SK-N-SH (cell line): ENCODE measurements around the gene TCF12. TPM values are rescaled to one million over a fixed set of nuclear protein-coding genes. Genes with fewer than 3 reads are reported as not detected.

Source experiments
- CTCF ChIA-PET: fragments of 300-600, 350-600 bp; formaldehyde crosslinking; extraction: SDS; loops from one replicate; lab custom pipeline; 2021; lab: Yijun Ruan, JAX
- POLR2A ChIA-PET: fragments of 350-600 bp; sonication (Branson Sonifier 250); formaldehyde crosslinking; extraction: SDS; loops from one replicate; lab custom pipeline; 2020; ENCODE audit warnings: antibody characterized with exemption, inconsistent platforms; lab: Yijun Ruan, JAX
- DNase-seq: peaks from one replicate; pipeline ENCODE4 v3.0.0; 2012
- H2AFZ ChIP-seq: fragments of 200-600 bp; sonication (generic); 2 replicates; pipeline ENCODE4 v1.8.1; 2016; ENCODE audit warnings: antibody characterized with exemption, mild to moderate bottlenecking, low read depth
- H3F3A ChIP-seq: fragments of 200-600 bp; sonication (generic); replicated peaks from 2 replicates; pipeline ENCODE3; 2016; ENCODE audit warnings: antibody characterized with exemption, mild to moderate bottlenecking; ENCODE audit not compliant: insufficient read depth
- H3K27ac ChIP-seq, 2 experiments: fragments of 200-500 bp in 1 of 2; fragments of 200-600 bp in 1 of 2; sonication (Bioruptor generic) in 1 of 2; sonication (generic), shearing (Covaris generic) in 1 of 2; 2 replicates each; pipeline versions ENCODE4 v1.5.1 to v1.6.1; 2014 to 2016; ENCODE audit warnings: low read depth in 2 of 2, inconsistent platforms in 1 of 2, low read length in 1 of 2, mild to moderate bottlenecking in 1 of 2, mixed read lengths in 1 of 2
- H3K27me3 ChIP-seq: fragments of 200-600 bp; sonication (generic), shearing (Covaris generic); 2 replicates; pipeline ENCODE4 v1.6.1; 2016; ENCODE audit warnings: mixed run types; ENCODE audit not compliant: insufficient read depth
- H3K36me3 ChIP-seq, 2 experiments: fragments of 200-500 bp in 1 of 2; fragments of 200-600 bp in 1 of 2; sonication (Bioruptor generic) in 1 of 2; sonication (generic) in 1 of 2; replicated peaks in 1 of 2; 2 replicates each; pipeline versions ENCODE3 to v1.5.1; 2014 to 2016; ENCODE audit warnings: low read length in 1 of 2, mild to moderate bottlenecking in 1 of 2; ENCODE audit not compliant: insufficient read depth in 2 of 2, control insufficient read depth in 1 of 2
- H3K4me1 ChIP-seq, 2 experiments: fragments of 200-500 bp in 1 of 2; fragments of 200-600 bp in 1 of 2; sonication (Bioruptor generic) in 1 of 2; sonication (generic), shearing (Covaris generic) in 1 of 2; 2 replicates each; pipeline versions ENCODE4 v1.5.1 to v1.6.1; 2014 to 2016; ENCODE audit warnings: low read depth in 1 of 2, low read length in 1 of 2, mixed run types in 1 of 2; ENCODE audit not compliant: insufficient read depth in 2 of 2, control insufficient read depth in 1 of 2
- H3K4me2 ChIP-seq: fragments of 200-600 bp; sonication (generic), shearing (Covaris generic); 2 replicates; pipeline ENCODE4 v1.6.1; 2017; ENCODE audit warnings: mixed run types
- H3K4me3 ChIP-seq, 2 experiments: fragments of 200-500 bp in 1 of 2; fragments of 200-600 bp in 1 of 2; sonication (Bioruptor generic) in 1 of 2; sonication (generic), shearing (Covaris generic) in 1 of 2; 2 replicates each; pipeline versions ENCODE4 v1.5.1 to v1.8.1; 2014 to 2016; ENCODE audit warnings: low read depth in 2 of 2, inconsistent platforms in 1 of 2, low read length in 1 of 2, mild to moderate bottlenecking in 1 of 2, mixed read lengths in 1 of 2, moderate library complexity in 1 of 2
- H3K79me2 ChIP-seq: fragments of 200-600 bp; sonication (generic); 2 replicates; pipeline ENCODE4 v1.8.1; 2017; ENCODE audit warnings: mild to moderate bottlenecking; ENCODE audit not compliant: insufficient read depth
- H3K9ac ChIP-seq: fragments of 200-600 bp; sonication (generic); 2 replicates; pipeline ENCODE4 v1.6.1; 2017; ENCODE audit warnings: mixed run types
- H3K9me2 ChIP-seq: fragments of 200-600 bp; sonication (generic); 2 replicates; pipeline ENCODE4 v1.6.1; 2017; ENCODE audit warnings: mixed run types
- H3K9me3 ChIP-seq: fragments of 200-600 bp; sonication (generic); 2 replicates; pipeline ENCODE4 v1.6.1; 2017; ENCODE audit warnings: mixed run types, mild to moderate bottlenecking, moderate library complexity
- H4K20me1 ChIP-seq: fragments of 200-600 bp; sonication (generic); 2 replicates; pipeline ENCODE4 v1.6.1; 2017; ENCODE audit warnings: mild to moderate bottlenecking, mixed run types; ENCODE audit not compliant: insufficient read depth
- CHD2 ChIP-seq: fragments of 150-350 bp; IDR thresholded peaks from 2 replicates; pipeline ENCODE4 v1.6.1; 2018; ENCODE audit warnings: low read length; ENCODE audit not compliant: partially characterized antibody
- CTCF ChIP-seq: fragments of 200-600 bp; sonication (generic); IDR thresholded peaks from 2 replicates; pipeline ENCODE4 v1.6.1; 2017; ENCODE audit warnings: antibody characterized with exemption, mild to moderate bottlenecking, moderate library complexity
- EZH2phosphoT487 ChIP-seq: fragments of 200-600 bp; sonication (generic); IDR thresholded peaks from 2 replicates; pipeline ENCODE4 v1.6.1; 2017; ENCODE audit warnings: low read depth, mixed run types, mild to moderate bottlenecking, antibody characterized with exemption, moderate library complexity, borderline replicate concordance
- FOXJ3 ChIP-seq: sonication (generic); formaldehyde crosslinking; IDR thresholded peaks from 2 replicates; pipeline ENCODE4 v1.5.1; 2020; ENCODE audit warnings: mild to moderate bottlenecking, missing genetic modification reagents
- GABPA ChIP-seq: IDR thresholded peaks from 2 replicates; pipeline ENCODE4 v1.4.0; 2012; ENCODE audit warnings: low read depth, mild to moderate bottlenecking
- IRF3 ChIP-seq: fragments of 150-350 bp; IDR thresholded peaks from 2 replicates; pipeline ENCODE4 v1.6.1; 2016; ENCODE audit warnings: mild to moderate bottlenecking, low read depth, low read length
- MAX ChIP-seq: IDR thresholded peaks from 2 replicates; pipeline ENCODE4 v1.4.0; 2012; ENCODE audit warnings: low read depth
- NRF1 ChIP-seq: IDR thresholded peaks from 2 replicates; pipeline ENCODE4 v1.6.1; 2012; ENCODE audit warnings: low read depth, mild to moderate bottlenecking, low read length
- RCOR1 ChIP-seq: fragments of 150-350 bp; IDR thresholded peaks from 2 replicates; pipeline ENCODE4 v1.6.1; 2017; ENCODE audit warnings: antibody characterized with exemption, low read length
- TAF1 ChIP-seq: IDR thresholded peaks from 2 replicates; pipeline ENCODE4 v1.6.1; 2012; ENCODE audit warnings: low read depth, mild to moderate bottlenecking, low read length, moderate library complexity, borderline replicate concordance
- ZBTB33 ChIP-seq: IDR thresholded peaks from 2 replicates; pipeline ENCODE4 v1.4.0; 2012; ENCODE audit warnings: low read depth, borderline replicate concordance
- WGBS: methylation state at CpG from one replicate; pipeline ENCODE4 v1.1.6; 2017; ENCODE audit warnings: low lambda C conversion rate; 5-methylcytosine and 5-hydroxymethylcytosine counted together
- polyA plus RNA-seq, 3 experiments: library from polyadenylated mRNA; depleted of rRNA; stranded (reverse); fragments of >200 nt; gene quantifications; 2 replicates each; pipeline ENCODE4 v1.2.3, GENCODE V29; 2012

TCF12 gene
- polyA plus RNA-seq, 1 of the 3 experiments (the other 2 are of a cell fraction), result 49.6 TPM

GRCh38 chr15:57156210-57156884, 237.9 kb downstream of the TCF12 start:
- H3K9me3 ChIP-seq, result peaks cover 6% of the 10 kb centered on the region; the same call in 1 of the 2 replicates
- ChIA-PET CTCF (interaction anchor here (0.8 to 10.1 kb wide), 5 partner anchors 9 to 660 kb away, joined by 3 to 58 read pairs (median 7); no protein-coding TSS in a partner anchor), POLR2A (no interaction called here)
- peaks cover 9 to 38% of the 10 kb centered on the region in 2 experiments; a peak in 3 of 4 replicates for H3K4me1 ChIP-seq
- no peaks in the 10 kb centered on the region for H3K27me3 ChIP-seq
- H3K4me3 ChIP-seq, result no peak overlapping the region
- H3K79me2 ChIP-seq, result peaks cover 34% of the 10 kb centered on the region; the same call in 1 of the 2 replicates
- H3K27ac ChIP-seq, result peak overlapping the region in 1 of 2 experiments; percentile 24; a peak in 1 of 4 replicates
- H3K4me2 ChIP-seq, result no peak overlapping the region
- H4K20me1 ChIP-seq, result no peaks in the 10 kb centered on the region; the same call in 1 of the 2 replicates
- peak; percentile 11 for DNase-seq
- no peaks in the 10 kb centered on the region; the same call in 1 of the 2 replicates for H3K9me2 ChIP-seq
- H2AFZ ChIP-seq, result no peak overlapping the region
- peaks cover 2 to 15% of the 10 kb centered on the region in 2 experiments for H3K36me3 ChIP-seq
- peaks cover 41% of the 10 kb centered on the region for H3F3A ChIP-seq
- 67% methylated on average over 3 of the region's 3 CpGs for WGBS
- H3K9ac ChIP-seq, result no peak overlapping the region
- TF ChIP-seq EZH2phosphoT487, result no peak
- TF ChIP-seq RCOR1, result no peak; the same call in 1 of the 2 replicates
- TF ChIP-seq GABPA, result no peak
- TF ChIP-seq MAX, result no peak
- TF ChIP-seq IRF3, result no peak
- no peak for TF ChIP-seq CTCF
- TF ChIP-seq FOXJ3 (CRISPR knock-in tag), result no peak
- no peak for TF ChIP-seq ZBTB33
- TF ChIP-seq TAF1, result no peak
- no peak for TF ChIP-seq NRF1
- no peak for TF ChIP-seq CHD2
- TF ChIP-seq, all 33 proteins: peak for 0
